Non-pigmented ciliary epithelial cell (primary cell): ENCODE measurements around the gene TINAG.

Experiments used
- DNase-seq: peaks from one replicate; pipeline ENCODE4 v3.0.0-alpha.2; 2010; ENCODE audit warnings: low read depth

Gene TINAG

DNA sequence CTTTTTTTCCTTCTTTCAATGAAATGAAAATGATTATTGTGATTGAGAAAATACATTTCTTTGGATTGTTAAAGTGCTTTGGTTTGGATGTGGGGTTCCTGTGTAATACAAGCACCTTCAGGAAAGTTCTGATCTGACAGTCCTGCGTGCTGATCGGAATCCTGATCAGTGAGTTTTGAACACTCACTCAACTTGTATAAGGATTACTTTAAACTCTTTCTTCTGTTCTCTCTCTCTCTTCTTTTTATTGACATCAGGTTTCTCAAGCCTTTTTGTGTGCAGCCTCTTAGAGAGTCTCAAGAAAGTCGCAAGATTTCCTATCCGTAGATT is 710 bp downstream of the TINAG start:
- DNase-seq, result no peak

DNA sequence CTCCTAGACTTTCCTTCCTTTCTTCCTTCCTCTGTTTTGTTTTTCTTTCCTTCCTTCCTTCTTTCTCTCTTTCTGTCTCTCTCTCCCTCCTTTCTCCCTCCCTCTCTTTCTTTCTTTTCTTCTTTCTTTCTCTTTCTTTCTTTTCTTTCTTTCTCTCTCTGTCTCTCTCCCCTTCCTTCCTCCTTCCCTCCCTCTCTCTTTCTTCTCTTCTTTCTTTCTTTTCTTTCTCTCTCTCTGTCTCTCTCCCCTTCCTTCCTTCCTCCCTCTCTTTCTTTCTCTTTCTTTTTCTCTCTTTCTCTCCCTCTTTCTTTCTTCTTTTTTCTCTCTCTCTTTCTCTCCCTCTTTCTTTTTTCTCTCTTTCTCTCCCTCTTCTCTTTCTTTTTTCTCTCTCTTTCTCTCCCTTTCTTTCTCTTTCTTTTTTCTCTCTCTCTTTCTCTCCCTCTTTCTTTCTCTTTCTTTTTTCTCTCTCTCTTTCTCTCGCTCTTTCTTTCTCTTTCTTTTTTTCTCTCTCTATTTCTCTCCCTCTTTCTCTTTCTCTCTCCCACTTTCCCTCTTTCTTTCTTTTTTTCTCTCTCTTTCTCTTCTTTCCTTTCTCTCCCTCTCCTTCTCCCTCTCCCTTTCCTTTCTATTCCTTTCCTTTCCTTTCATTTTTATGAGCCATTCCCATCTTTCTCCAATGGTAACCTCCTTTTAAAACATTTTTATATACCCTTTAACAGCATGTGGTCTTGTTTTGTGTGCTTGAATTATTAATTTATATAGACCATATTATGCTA is 2.3 kb downstream of the TINAG start:
- DNase-seq, result no peak

DNA sequence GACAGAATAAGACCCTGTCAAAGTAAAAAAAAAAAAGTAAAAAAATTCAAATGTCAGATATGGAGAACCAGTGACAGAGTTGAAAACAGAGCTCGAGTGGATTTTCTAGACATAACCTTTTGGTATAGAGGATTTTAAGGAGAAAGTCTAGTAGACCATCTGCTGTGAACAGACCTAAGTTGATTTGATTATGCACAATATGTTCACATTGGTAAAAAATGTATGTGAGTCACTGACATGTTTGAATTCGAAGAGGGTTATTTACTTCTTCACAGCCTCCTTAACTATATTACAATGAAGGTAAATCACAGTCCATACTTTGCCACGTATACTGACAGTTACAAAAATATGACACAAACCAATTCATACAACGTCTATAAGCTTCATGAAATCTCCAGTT is 7.4 kb downstream of the TINAG start:
- no peak for DNase-seq

DNA sequence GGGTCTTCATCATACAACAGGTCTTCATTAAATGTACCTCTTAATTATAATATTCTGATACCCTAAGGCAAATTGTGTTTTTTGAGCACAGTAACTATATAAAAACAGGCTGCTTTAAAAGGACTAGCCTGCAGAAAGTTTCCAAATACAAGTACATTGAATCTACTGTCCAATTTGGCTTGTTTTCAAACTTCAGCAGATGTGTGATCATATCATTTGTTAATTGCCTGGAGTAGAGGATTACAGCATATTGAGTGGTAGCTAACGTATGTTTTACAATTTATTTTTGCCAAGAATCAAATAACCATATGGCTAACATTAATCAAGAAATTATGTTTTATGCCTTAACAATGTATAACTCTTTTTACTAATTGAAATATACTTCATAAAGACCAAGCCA is 12.6 kb downstream of the TINAG start:
- DNase-seq, result no peak

DNA sequence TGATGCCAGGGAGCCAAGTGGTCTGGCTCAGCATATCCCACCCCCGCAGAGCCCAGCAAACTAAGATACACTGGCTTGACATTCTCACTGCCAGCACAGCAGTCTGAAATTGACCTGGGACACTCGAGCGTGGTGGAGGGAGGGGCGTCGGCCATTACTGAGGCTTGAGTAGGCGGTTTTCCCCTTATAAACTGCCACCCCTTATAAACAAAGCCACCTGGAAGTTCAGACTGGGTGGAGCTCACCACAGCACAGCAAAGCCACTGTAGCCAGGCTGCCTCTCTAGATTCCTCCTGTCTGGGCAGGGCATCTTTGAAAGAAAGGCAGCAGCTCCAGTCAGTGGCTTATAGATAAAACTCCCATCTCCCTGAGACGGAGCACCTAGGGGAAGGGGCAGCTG is 19.4 kb downstream of the TINAG start:
- DNase-seq, result no peak

DNA sequence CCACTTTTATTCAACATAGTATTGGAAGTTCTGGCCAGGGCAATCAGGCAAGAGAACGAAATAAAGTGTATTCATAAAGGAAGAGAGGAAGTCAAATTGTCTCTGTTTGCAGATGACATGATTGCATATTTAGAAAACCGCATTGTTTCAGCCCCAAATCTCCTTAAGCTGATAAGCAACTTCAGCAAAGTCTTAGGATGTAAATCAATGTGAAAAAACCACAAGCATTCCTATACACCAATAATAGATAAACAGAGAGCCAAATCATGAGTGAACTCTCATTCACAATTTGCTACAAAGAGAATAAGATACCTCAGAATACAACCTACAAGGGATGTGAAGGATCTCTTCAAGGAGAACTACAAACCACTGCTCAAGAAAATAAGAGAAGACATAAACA is 23.3 kb downstream of the TINAG start:
- peak; percentile 37 for DNase-seq

DNA sequence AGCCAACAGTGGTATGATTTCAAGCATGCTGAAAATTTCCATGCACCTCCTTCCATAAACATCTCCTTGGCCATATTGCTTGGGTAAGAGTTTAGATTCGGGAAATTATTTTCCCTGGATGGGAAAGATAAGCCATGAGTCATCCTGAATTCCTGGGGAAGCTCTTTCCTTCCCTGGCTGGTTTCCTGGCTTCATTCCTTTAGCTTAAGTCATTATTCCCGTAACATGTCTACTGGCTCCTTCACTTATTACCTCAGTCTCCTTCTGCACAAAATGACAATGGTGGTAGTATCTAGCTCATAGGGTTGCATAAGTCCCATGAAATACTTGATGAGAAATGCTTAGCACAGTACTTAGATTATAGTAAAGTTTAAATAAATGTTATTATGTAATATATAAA is 27.6 kb downstream of the TINAG start:
- DNase-seq, result peak; percentile 88

DNA sequence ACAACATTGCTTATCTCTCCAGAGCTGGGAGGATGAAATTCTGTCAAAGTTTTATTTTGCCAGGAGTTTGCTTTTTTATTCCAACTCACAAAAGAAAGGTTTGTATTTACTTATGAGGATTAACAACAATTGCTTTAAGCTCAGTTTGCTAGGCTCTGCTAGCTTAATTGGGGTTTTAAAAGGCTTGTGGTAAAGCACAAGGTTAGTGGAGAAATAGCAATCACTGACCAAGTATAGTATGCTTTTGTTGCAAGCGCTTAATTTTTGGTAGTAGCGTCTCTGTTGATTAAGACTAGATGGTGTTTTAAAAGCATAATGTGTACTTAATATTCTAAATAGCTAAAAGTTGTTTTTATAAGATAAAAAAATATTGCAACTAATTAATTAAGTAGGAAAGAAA is 45.7 kb downstream of the TINAG start:
- no peak for DNase-seq

DNA sequence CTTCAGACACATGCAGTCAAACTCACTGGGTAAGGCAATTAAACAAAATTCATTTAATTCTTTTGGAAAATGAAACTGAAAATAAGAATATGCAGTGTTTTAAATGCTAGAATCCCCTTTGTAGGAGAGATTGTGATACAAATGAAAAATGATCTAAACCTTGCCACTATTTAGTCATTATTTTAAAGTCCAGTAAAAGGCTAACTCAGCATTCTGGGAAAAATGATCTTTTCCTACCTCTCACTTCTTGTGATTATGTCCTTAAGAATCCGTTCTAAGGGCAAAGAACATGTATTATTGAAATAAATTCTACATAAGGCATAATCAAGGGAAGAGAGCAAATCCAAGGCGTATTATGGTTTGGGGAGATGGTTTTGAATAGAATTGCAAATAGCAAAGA is 46.4 kb downstream of the TINAG start:
- no peak for DNase-seq

DNA sequence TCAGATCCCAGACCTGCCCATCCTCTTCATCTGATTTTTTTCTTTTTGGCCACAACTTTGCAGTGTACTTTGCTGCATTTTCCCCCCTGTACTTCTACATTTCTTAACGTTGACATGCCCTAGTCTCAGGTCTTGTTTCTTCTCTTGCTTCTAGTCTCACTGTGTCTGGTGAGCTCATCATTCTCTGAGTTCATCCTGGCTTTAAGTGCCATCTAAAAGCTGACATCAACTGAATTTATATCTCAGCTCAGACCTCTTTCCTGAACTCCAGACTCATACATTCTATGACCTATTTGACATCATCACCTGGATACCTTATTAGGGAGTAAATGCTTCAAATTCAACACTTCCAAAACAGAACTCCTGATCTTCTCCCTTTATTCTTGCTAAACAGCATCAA is 48.9 kb downstream of the TINAG start:
- no peak for DNase-seq

DNA sequence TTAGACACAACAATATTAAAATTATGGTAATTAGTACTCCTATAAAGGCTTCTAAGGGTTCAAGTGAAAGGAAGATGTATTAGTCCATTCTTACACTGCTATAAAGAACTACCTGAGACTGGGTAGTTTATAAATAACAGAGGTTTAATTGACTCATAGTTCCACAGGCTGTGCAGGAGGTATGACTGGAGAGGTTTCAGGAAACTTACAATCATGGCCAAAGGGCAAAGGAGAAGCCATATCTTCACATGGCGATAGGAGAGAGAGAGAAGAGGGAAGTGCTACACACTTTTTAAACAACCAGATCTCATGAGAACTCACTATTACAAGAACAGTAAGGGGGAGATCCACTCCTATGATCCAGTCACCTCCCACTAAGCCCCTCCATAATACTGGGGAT is 52.9 kb downstream of the TINAG start:
- no peak for DNase-seq

DNA sequence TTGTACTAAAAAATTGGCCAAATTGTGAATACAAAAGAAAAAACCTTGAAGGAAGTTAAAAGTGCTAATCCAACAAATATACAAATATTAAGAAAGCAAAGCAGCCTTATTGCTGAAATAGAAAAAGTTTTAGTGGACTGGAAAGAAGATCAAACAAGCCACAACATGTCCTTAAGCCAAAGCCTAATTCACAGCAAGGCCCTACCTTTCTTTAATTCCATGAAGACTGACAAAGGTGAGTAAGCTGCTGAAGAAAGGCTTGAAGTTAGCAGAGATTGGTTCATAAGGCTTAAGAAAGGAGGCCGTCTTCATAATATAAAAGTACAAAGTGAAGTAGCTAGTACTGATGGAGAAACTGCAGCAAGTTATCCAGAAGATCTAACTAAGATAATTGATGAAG is 53.5 kb downstream of the TINAG start:
- no peak for DNase-seq

DNA sequence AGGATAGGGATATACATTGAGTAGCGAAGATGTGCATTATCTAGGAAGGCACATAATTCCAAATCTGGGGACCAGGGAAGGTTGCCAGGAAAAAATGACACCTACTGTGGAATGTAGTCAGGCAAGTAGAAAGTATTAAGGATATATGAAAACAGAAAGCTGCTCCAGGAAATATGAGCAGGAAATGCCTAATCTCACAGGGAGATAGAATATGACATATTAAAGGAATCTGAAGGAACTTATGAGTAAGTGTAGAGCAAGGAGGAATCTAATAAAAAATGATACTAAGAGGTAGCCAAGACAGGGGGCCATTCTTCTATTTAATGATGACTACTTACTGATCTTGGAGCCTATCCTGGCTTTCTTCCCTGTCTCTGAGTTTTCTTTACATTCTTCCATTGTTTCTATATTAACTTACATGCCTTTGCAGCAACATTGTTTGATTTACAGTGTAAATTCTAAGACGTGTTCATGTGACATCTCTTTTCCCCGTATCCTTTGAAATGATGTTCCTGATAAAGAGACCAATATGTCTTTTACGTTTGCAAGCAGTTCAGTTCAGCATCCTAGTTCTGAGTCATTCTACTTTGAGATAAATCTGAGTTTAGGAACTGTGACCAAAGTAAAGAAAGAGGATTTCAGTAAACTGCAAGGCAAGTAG is 58.6 kb downstream of the TINAG start:
- peak; percentile 10 for DNase-seq

DNA sequence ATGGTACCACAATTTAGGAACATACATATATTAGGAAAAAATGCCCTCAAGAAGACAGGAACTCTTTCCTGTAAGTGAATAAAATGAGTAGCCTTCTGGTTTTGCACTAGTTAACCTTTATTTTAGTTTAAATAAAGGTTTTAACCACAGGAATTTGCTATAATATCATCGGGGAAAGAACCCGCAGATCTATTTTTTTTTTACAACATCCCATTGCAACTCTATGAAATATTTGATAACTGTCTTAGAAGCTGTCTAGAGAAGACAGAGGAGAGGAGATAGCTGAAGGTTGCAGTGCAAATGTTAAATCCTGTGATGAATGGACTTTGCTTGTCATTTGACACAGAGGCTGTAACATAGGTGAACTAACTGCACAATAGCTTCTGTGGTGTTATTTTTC is 69.5 kb downstream of the TINAG start:
- DNase-seq, result peak; percentile 11

DNA sequence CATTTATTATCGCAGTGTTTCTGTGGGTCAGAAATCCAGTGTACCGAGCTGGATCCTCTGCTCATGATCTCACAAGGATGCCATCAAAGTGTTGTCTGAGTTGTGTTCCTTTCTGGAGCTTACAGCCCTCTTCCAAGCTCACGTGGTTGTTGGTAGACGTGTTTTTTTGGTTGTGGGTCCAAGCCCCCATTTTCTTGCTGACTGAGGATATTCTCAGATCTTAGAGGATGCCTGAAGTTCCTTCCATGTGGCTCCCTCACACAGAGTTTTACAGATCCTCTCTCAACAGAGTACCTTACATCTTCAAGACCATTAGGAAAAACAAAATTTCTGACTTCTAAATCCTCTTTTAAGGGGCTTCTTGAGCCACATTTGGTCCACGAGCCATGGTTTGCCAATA is 78.1 kb downstream of the TINAG start:
- DNase-seq, result no peak

DNA sequence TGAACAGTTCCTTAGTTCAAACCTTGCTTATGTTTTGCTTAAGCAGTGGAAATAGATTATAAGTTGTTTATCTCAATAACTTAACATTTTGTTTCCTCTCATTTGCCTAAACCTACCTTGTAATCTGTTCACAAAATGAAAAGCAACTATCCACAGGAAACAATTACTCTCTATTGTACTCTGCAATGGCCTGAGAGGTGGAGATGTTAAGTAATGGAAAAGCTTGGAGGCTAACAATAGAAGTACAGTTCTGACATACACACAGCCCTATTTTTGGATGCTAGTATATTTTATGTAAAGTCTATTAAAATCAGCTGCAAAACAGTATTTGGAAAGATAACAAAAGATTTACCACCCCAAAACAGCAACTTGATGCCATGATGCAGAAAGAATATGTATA is 82.1 kb downstream of the TINAG start:
- DNase-seq, result no peak

DNA sequence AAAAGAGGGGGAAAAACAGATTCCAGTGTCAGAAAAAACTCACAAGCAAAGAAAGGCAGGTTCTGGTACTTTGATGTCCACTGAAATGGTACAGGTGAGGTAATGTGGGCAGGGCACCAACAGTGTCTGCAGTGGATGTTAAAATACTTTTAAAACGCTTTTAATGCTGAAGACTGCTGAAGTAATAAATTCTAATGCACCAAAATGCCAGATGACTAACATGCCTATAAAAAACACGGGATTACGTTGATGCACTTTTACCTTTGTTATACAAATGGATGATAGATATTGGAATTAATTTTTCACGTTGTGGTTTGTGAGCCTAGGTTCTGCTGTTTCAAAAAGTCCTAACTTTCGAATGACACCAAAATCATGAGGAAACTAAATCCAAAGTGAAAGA is 83.3 kb downstream of the TINAG start:
- DNase-seq, result no peak

DNA sequence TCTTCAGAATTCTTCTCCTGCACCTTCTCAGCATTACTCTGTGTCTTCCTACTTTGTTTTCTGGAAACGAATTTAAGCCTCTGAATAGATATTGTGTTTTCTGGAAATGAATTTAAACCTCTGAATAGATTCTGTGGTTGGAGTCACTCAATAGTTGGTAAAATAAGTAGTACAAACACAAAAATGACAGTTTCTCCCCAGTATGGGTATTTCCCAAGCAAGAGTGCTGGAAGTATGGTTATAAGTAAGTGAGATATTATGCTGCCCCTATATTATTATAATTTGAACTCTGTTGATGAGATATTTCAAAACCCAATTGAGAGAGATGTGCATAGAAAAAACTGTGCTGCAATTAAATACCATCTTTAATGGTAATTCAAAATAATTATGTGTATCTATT is 94.9 kb downstream of the TINAG start:
- no peak for DNase-seq

DNA sequence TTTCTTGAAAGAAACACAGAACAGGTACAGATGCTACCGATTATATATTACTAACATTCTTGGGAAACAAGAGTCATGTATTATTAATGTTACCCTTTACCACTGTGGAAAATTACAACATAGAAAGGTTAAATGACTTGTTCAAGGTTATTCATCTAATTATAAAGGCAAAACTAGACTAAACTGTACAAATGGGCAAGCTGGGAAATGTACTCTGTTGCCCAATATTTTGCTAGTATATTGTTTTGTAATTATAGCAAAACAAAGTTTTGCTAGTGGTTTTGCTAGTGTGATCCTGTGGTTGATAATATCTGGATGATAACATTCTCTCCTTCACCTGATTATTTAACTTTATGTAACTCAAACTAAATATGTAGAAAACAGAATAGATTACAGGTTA is 96.5 kb downstream of the TINAG start:
- DNase-seq, result no peak

DNA sequence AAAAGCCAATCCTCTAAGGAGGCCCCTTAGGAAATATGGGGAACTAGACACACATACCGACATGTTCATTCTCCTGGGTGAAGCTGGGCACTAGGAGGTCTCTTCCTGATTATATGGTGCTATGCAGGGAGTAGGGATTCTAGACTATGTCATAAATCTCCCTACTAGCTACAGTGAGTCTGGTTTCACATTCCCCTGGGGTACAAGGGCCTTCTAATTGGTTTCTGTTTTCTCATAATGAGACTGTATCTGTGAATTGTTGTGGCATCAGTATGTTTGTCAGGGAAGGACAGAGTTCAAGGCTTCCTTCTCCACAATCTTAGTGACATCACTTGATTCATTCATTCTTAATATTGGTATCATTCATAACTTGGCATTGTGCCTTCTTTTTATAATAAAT is 103.5 kb downstream of the TINAG start:
- no peak for DNase-seq

DNA sequence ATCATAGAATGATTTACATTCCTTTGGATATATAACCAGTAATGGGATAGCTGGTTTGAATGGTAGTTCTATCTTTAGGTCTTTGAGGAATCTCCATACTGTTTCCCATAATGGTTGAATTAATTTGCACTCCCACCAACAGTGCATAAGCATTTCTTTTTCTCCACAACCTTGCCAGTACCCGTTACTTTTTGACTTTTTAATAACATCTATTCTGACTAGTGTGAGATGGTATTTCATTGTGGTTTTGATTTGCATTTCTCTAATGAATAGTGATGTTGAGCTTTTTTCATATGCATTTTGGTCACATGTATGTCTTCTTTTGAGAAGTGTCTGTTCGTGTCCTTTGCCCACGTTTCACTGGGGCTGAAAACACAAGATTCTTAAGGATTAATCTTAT is 107.3 kb downstream of the TINAG start:
- DNase-seq, result no peak

DNA sequence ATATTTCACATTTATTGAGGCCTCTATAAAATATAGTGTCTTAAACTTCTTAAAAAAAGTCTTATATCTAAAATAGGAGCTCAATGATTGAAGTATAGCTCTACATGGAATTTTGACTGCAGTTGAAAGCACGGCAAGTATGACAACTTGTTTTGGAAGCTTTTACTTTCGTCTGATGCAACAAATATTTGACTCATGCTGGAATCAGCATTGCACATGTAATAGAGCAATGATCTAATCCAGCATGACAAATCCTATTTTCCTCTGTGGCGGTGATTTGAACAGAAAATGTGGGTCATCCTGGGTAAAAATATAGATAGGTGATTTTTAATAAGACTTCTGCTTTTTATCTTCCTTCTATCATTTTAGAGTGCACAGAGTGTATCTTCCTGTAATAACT is 111.6 kb downstream of the TINAG start:
- peak; percentile 89 for DNase-seq

DNA sequence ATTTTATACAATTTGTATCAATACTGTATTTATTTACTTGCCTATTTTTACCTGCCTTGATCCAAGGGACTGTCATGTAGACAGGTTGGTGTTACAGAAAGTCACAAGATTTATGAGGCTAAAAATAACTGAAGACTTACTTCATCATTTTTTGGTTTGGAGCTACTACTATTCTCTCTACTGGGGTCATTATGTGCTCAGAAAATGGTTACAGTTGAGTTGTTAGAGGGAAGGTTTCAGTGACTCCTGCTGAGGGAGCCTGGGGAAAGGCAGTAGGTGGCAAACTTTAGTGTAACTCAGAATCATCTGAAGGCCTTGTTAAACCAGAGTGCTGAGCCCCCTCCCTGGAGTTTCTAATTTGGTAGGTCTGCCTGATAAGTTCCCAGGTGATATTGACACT is 118.8 kb downstream of the TINAG start:
- DNase-seq, result no peak

DNA sequence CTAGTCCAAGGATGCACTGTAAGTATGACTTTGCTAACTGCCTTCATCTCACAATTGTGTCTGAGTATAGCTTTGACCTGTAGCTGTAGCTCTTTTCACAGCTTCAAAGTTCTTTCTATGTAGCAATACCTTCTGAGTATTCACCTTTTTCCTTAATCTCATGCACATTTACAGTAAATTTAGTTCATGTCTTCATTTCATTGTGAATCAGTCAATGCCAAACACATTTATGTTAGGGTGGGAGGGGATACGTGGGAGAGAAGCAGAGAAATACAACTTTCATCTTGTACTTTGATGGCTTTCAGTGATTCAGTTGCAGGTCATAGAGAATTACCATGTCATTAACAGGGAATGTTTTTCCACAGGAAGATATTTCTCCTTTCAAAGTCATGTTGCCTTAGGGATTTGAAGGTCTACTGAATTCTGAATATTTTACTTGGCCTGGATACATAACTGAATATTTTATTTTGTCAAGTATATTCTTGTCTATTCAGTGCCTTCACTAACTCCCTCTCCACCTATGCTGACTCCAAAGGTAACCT is 119.2 kb downstream of the TINAG start:
- DNase-seq, result no peak
